PC-3 (cell line): ENCODE results near the gene GRAMD2A. TPM values are rescaled to one million over a fixed set of nuclear protein-coding genes. Genes with fewer than 3 reads are reported as not detected.

ENCODE experiments used
- ATAC-seq: fragments of 200-7000 bp; cut with Tn5 transposase; 2 replicates; pipeline ENCODE4 v1.9.1; 2020; ENCODE audit warnings: mild to moderate bottlenecking, moderate library complexity
- BruUV-seq: library from RNA; stranded (reverse); fragments of 400-500 nt; replicated peaks from 2 replicates; lab custom pipeline; 2021; lab: Mats Ljungman, UMichigan
- CTCF ChIA-PET: fragments of 300-600 bp; sonication (Branson Sonifier 250); formaldehyde crosslinking; loops from one replicate; lab custom pipeline; 2022; ENCODE audit warnings: antibody characterized with exemption; lab: Charles Lee
- POLR2A ChIA-PET: fragments of 300-600 bp; sonication (Branson Sonifier 250); formaldehyde crosslinking; loops from one replicate; lab custom pipeline; 2022; ENCODE audit warnings: antibody characterized with exemption; ENCODE audit not compliant: unreplicated experiment; lab: Charles Lee
- DNase-seq: peaks from one replicate; pipeline ENCODE4 v3.0.0-alpha.2; 2015
- H2AFZ ChIP-seq: fragments of 300-600 bp; sonication (generic); 2 replicates; pipeline ENCODE4 v1.6.0; 2016; ENCODE audit warnings: antibody characterized with exemption, low read length
- H3F3A ChIP-seq: fragments of 300-600 bp; sonication (generic); one replicate; pipeline ENCODE4 v1.6.0; 2017; ENCODE audit warnings: antibody characterized with exemption, low read length, control low read depth, mild to moderate bottlenecking; ENCODE audit not compliant: unreplicated experiment
- H3K27ac ChIP-seq: fragments of 300-600 bp; sonication (generic); 2 replicates; pipeline ENCODE4 v1.5.1; 2016; ENCODE audit warnings: mild to moderate bottlenecking, low read length
- H3K27me3 ChIP-seq: fragments of 300-600 bp; sonication (generic); 2 replicates; pipeline ENCODE4 v1.6.1; 2016; ENCODE audit warnings: low read length, mixed read lengths
- H3K36me3 ChIP-seq: fragments of 300-600 bp; sonication (generic); 2 replicates; pipeline ENCODE4 v1.6.1; 2016; ENCODE audit warnings: low read depth, mixed run types, low read length, mixed read lengths
- H3K4me1 ChIP-seq: fragments of 300-600 bp; sonication (generic); 2 replicates; pipeline ENCODE4 v1.5.1; 2016; ENCODE audit warnings: low read length; ENCODE audit not compliant: insufficient read depth
- H3K4me2 ChIP-seq: fragments of 300-600 bp; sonication (generic); 2 replicates; pipeline ENCODE4 v1.6.0; 2016; ENCODE audit warnings: low read length
- H3K4me3 ChIP-seq: fragments of 300-600 bp; sonication (generic); 2 replicates; pipeline ENCODE4 v1.5.1; 2016; ENCODE audit warnings: mild to moderate bottlenecking, low read length, mixed read lengths
- H3K79me2 ChIP-seq: fragments of 300-600 bp; sonication (generic); 2 replicates; pipeline ENCODE4 v1.6.1; 2017; ENCODE audit warnings: low read length, mixed read lengths
- H3K9ac ChIP-seq: fragments of 300-600 bp; sonication (generic); 2 replicates; pipeline ENCODE4 v1.6.0; 2016; ENCODE audit warnings: mild to moderate bottlenecking, low read length
- H3K9me2 ChIP-seq: fragments of 300-600 bp; sonication (generic); replicated peaks from 2 replicates; pipeline ENCODE4 v1.6.1; 2016; ENCODE audit warnings: mixed run types, low read length, mixed read lengths
- H3K9me3 ChIP-seq: fragments of 300-600 bp; sonication (generic); 2 replicates; pipeline ENCODE4 v1.6.1; 2016; ENCODE audit warnings: low read length, mixed read lengths
- H4K20me1 ChIP-seq: fragments of 300-600 bp; sonication (generic); 2 replicates; pipeline ENCODE4 v1.6.1; 2016; ENCODE audit warnings: low read length, mixed read lengths
- EZH2 ChIP-seq: fragments of 300-600 bp; sonication (generic); IDR thresholded peaks from one replicate; pipeline ENCODE4 v1.6.1; 2017; ENCODE audit warnings: antibody characterized with exemption, mild to moderate bottlenecking, low read length; ENCODE audit not compliant: unreplicated experiment
- EZH2phosphoT487 ChIP-seq: fragments of 300-600 bp; sonication (generic); IDR thresholded peaks from 2 replicates; pipeline ENCODE4 v1.6.1; 2018; ENCODE audit warnings: mild to moderate bottlenecking, antibody characterized with exemption, low read length, borderline replicate concordance
- intact Hi-C: fragments of 100-400 bp; cut with micrococcal nuclease; formaldehyde crosslinking; loops from 2 replicates; pipeline ENCODE4 v1.9.0; 2023
- total RNA-seq: library from RNA; depleted of rRNA; stranded (reverse); fragments of >200 nt; gene quantifications from 2 replicates; pipeline ENCODE4 v1.2.3, GENCODE V29; 2014
- TF ChIP-seq, protein P1 (sequence below): fragments of 300-600 bp; sonication (generic); conservative IDR thresholded peaks from 2 replicates; pipeline ENCODE4 v1.5.1; 2017; ENCODE audit warnings: antibody characterized with exemption, low read depth, mild to moderate bottlenecking, low read length

The GRAMD2A gene
- total RNA-seq, 1 experiment from 2014 or later: 0.07 TPM

GRCh38 chr15:72183781-72184164 is 13.8 kb downstream of the GRAMD2A start:
- no peak for DNase-seq
- no peaks in the 10 kb centered on the region for H3F3A ChIP-seq
- H3K4me1 ChIP-seq: peaks cover 11% of the 10 kb centered on the region; the same call in 1 of the 2 replicates
- no peaks in the 10 kb centered on the region for H3K36me3 ChIP-seq
- no peaks in the 10 kb centered on the region for H3K27me3 ChIP-seq
- TF ChIP-seq EZH2: no peak
- TF ChIP-seq, protein P1, sequence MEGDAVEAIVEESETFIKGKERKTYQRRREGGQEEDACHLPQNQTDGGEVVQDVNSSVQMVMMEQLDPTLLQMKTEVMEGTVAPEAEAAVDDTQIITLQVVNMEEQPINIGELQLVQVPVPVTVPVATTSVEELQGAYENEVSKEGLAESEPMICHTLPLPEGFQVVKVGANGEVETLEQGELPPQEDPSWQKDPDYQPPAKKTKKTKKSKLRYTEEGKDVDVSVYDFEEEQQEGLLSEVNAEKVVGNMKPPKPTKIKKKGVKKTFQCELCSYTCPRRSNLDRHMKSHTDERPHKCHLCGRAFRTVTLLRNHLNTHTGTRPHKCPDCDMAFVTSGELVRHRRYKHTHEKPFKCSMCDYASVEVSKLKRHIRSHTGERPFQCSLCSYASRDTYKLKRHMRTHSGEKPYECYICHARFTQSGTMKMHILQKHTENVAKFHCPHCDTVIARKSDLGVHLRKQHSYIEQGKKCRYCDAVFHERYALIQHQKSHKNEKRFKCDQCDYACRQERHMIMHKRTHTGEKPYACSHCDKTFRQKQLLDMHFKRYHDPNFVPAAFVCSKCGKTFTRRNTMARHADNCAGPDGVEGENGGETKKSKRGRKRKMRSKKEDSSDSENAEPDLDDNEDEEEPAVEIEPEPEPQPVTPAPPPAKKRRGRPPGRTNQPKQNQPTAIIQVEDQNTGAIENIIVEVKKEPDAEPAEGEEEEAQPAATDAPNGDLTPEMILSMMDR: no peak
- no peak for TF ChIP-seq EZH2phosphoT487
- no TSS peak for BruUV-seq
- no peak overlapping the region for H3K9ac ChIP-seq
- peak overlapping the region; percentile 90 for H2AFZ ChIP-seq
- CTCF ChIA-PET: no interaction called here
- intact Hi-C loops: no loop called here
- H3K9me2 ChIP-seq: no peaks in the 10 kb centered on the region
- ATAC-seq: no peak
- H3K27ac ChIP-seq: no peak overlapping the region
- peak overlapping the region; percentile 68 for H3K4me3 ChIP-seq
- H3K9me3 ChIP-seq: no peaks in the 10 kb centered on the region
- POLR2A ChIA-PET: no interaction called here
- H3K4me2 ChIP-seq: peak overlapping the region; percentile 92
- no peaks in the 10 kb centered on the region for H3K79me2 ChIP-seq
- H4K20me1 ChIP-seq: no peaks in the 10 kb centered on the region

DNA sequence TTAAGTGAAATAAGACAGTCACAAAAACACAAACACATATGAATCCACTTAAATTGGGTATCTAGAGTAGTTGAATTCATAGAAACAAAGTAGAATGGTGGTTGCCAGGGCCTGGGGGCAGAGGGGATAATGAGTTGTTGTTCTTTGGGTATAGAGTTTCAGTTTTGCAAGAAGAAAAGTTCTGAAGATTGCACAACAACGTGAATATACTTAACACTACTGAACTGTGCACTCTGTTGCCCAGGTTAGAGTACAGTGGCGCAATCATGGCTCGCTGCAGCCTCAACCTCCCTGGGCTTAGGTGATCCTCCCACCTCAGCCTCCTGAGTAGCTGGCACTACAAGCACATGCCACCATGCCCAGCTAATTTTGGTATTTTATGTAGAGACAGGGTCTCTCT is 14.9 kb downstream of the GRAMD2A start:
- no peaks in the 10 kb centered on the region for H3K79me2 ChIP-seq
- TF ChIP-seq EZH2 (no peak), EZH2phosphoT487 (no peak)
- TF ChIP-seq, protein P1: no peak
- H3K4me1 ChIP-seq: peaks cover 11% of the 10 kb centered on the region; the same call in 1 of the 2 replicates
- H3K9me3 ChIP-seq: no peaks in the 10 kb centered on the region
- H2AFZ ChIP-seq: no peak overlapping the region
- H3F3A ChIP-seq: no peaks in the 10 kb centered on the region
- ATAC-seq (no peak), DNase-seq (no peak)
- BruUV-seq: no TSS peak
- no peak overlapping the region for H3K9ac ChIP-seq
- no peaks in the 10 kb centered on the region for H3K27me3 ChIP-seq
- H3K4me2 ChIP-seq: no peak overlapping the region
- H3K27ac ChIP-seq: no peak overlapping the region
- CTCF ChIA-PET: no interaction called here
- no peaks in the 10 kb centered on the region for H4K20me1 ChIP-seq
- no peaks in the 10 kb centered on the region for H3K9me2 ChIP-seq
- intact Hi-C loops: no loop called here
- H3K36me3 ChIP-seq: no peaks in the 10 kb centered on the region
- H3K4me3 ChIP-seq: no peak overlapping the region
- POLR2A ChIA-PET: no interaction called here

- Histone ChIP-seq H3F3A (no peaks in the 10 kb centered on the region), H3K27me3 (no peaks in the 10 kb centered on the region), H3K4me3 (no peak overlapping the region), H3K9me3 (no peaks in the 10 kb centered on the region), H4K20me1 (no peaks in the 10 kb centered on the region), H3K9me2 (no peaks in the 10 kb centered on the region), H3K9ac (no peak overlapping the region), H3K4me1 (peaks cover 11% of the 10 kb centered on the region; the same call in 1 of the 2 replicates), H2AFZ (no peak overlapping the region), H3K27ac (no peak overlapping the region), H3K4me2 (no peak overlapping the region), H3K36me3 (no peaks in the 10 kb centered on the region), H3K79me2 (no peaks in the 10 kb centered on the region)
- no peak for ATAC-seq
- BruUV-seq: no TSS peak
- TF ChIP-seq, protein P1: no peak
- no peak for TF ChIP-seq EZH2phosphoT487
- no peak for TF ChIP-seq EZH2
- POLR2A ChIA-PET: no interaction called here
- intact Hi-C loops: no loop called here
- CTCF ChIA-PET: no interaction called here
- DNase-seq: no peak
Observed at GRCh38 chr15:72182244-72182643, 15.3 kb downstream of the GRAMD2A start.
